ENCODE measurements around the gene ARID1B. TPM values are rescaled to one million over a fixed set of nuclear protein-coding genes. Genes with fewer than 3 reads are reported as not detected.

Gene ARID1B
- total RNA-seq, 1 experiment from 2014 or later, result 24.2 TPM

DNA sequence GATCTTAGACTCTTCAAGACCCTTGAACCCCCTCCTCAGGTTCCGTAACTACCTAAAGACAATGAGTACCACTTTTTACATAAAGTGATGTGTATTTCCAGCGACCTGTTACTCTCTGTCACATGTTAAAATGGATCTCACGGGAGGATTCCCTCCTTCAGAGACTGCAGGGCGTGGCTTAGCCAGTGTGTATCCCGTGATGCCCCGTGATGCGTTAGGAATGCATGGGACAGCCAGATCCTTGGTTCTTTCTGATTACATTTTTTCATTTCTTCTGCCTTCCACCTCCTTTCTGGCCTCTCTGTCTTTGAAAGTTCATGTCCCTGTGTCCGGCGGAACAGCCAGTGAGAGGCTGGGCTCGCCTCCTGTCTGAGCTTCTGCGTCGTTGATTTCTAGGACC, 390.7 kb downstream of the ARID1B start:
- DNase-seq (no peak), ATAC-seq (no peak)
- H3K9me2 ChIP-seq (replicated peaks; ENCODE audit: low read length), result no peaks in the 10 kb centered on the region
- no peaks in the 10 kb centered on the region for H3K27me3 ChIP-seq (ENCODE audit: low read length)
- no peaks in the 10 kb centered on the region for H4K20me1 ChIP-seq (ENCODE audit: low read length)
- CTCF ChIA-PET, result no interaction called here
- no peak overlapping the region for H3K9ac ChIP-seq (ENCODE audit: low read length)
- POLR2A ChIA-PET (ENCODE audit: unreplicated experiment), result no interaction called here
- no peaks in the 10 kb centered on the region for H3K9me3 ChIP-seq (ENCODE audit: low read length)
- TF ChIP-seq, protein P1, sequence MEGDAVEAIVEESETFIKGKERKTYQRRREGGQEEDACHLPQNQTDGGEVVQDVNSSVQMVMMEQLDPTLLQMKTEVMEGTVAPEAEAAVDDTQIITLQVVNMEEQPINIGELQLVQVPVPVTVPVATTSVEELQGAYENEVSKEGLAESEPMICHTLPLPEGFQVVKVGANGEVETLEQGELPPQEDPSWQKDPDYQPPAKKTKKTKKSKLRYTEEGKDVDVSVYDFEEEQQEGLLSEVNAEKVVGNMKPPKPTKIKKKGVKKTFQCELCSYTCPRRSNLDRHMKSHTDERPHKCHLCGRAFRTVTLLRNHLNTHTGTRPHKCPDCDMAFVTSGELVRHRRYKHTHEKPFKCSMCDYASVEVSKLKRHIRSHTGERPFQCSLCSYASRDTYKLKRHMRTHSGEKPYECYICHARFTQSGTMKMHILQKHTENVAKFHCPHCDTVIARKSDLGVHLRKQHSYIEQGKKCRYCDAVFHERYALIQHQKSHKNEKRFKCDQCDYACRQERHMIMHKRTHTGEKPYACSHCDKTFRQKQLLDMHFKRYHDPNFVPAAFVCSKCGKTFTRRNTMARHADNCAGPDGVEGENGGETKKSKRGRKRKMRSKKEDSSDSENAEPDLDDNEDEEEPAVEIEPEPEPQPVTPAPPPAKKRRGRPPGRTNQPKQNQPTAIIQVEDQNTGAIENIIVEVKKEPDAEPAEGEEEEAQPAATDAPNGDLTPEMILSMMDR (conservative IDR thresholded peaks at IDR 0.05; ENCODE audit: low read depth, low read length), result no peak
- TF ChIP-seq EZH2 (IDR thresholded peaks at IDR 0.05; ENCODE audit: low read length, unreplicated experiment) (no peak), EZH2phosphoT487 (IDR thresholded peaks at IDR 0.05; ENCODE audit: borderline replicate concordance, low read length) (no peak)
- no peak overlapping the region for H3K4me2 ChIP-seq (ENCODE audit: low read length)
- no peak overlapping the region for H2AFZ ChIP-seq (ENCODE audit: low read length)
- H3F3A ChIP-seq (ENCODE audit: low read length, unreplicated experiment), result no peaks in the 10 kb centered on the region
- 0 out of 2 replicates have a peak, but pooled peaks cover 3% of the 10 kb centered on the region for H3K36me3 ChIP-seq (ENCODE audit: low read depth, low read length)
- no peaks in the 10 kb centered on the region for H3K4me1 ChIP-seq (ENCODE audit: insufficient read depth, low read length)
- H3K4me3 ChIP-seq (ENCODE audit: low read length), result no peak overlapping the region
- intact Hi-C loops (cut with micrococcal nuclease), result no loop called here
- no peak overlapping the region for H3K27ac ChIP-seq (ENCODE audit: low read length)
- H3K79me2 ChIP-seq (ENCODE audit: low read length), result no peaks in the 10 kb centered on the region
- no TSS peak for BruUV-seq (replicated peaks)

DNA sequence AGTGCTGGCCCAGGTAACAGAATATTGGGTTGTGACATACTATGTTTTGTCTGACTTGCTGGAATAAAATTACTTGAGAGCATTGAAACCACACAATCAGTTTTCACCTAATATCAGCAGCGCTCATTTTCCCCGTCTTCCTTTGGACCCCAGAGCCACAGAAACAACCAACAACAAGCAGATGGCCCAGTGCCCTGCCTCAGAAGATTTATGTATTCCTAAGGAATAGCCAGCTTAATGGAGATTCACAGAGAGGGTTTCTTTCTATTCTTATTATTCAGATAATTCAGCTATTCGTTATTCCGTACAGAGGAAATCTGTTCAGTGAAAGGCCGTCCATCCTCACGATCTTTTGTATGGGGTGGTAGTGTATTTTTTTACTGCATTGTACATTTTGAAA, 391.3 kb downstream of the ARID1B start:
- H3F3A ChIP-seq (ENCODE audit: low read length, unreplicated experiment), result no peaks in the 10 kb centered on the region
- H3K9ac ChIP-seq (ENCODE audit: low read length), result no peak overlapping the region
- H3K4me3 ChIP-seq (ENCODE audit: low read length), result no peak overlapping the region
- no peaks in the 10 kb centered on the region for H3K9me3 ChIP-seq (ENCODE audit: low read length)
- H3K4me1 ChIP-seq (ENCODE audit: insufficient read depth, low read length), result no peaks in the 10 kb centered on the region
- H3K36me3 ChIP-seq (ENCODE audit: low read depth, low read length), result 0 out of 2 replicates have a peak, but pooled peaks cover 3% of the 10 kb centered on the region
- H3K79me2 ChIP-seq (ENCODE audit: low read length), result no peaks in the 10 kb centered on the region
- H2AFZ ChIP-seq (ENCODE audit: low read length), result no peak overlapping the region
- no peak overlapping the region for H3K27ac ChIP-seq (ENCODE audit: low read length)
- H3K9me2 ChIP-seq (replicated peaks; ENCODE audit: low read length), result no peaks in the 10 kb centered on the region
- H3K4me2 ChIP-seq (ENCODE audit: low read length), result no peak overlapping the region
- H4K20me1 ChIP-seq (ENCODE audit: low read length), result no peaks in the 10 kb centered on the region
- intact Hi-C loops (cut with micrococcal nuclease), result no loop called here
- TF ChIP-seq EZH2phosphoT487 (IDR thresholded peaks at IDR 0.05; ENCODE audit: borderline replicate concordance, low read length), result no peak
- TF ChIP-seq EZH2 (IDR thresholded peaks at IDR 0.05; ENCODE audit: low read length, unreplicated experiment), result no peak
- TF ChIP-seq, protein P1 (conservative IDR thresholded peaks at IDR 0.05; ENCODE audit: low read depth, low read length), result no peak
- DNase-seq (no peak), ATAC-seq (no peak)
- CTCF ChIA-PET, result no interaction called here
- no TSS peak for BruUV-seq (replicated peaks)
- no peaks in the 10 kb centered on the region for H3K27me3 ChIP-seq (ENCODE audit: low read length)
- POLR2A ChIA-PET (ENCODE audit: unreplicated experiment), result no interaction called here

DNA sequence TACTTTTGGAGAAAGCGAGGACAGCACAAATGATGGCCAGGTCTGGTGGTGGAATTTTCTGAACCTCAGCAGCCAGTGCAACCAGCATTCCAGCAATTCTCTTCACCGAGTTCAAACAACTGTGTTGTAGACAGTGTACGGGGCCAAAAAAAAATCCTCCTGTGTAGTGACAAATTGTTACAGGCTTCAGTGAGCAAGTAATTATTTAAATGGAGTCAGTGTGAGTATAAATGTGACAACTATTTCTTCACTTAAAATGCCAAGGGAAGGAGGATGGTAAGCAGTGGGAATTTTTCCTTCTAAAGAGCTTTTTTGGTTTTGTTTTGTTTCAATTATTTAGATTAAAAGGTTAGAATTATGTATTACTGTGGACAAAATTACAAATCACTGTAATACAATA, 392.0 kb downstream of the ARID1B start:
- no TSS peak for BruUV-seq (replicated peaks)
- intact Hi-C loops (cut with micrococcal nuclease), result no loop called here
- Histone ChIP-seq H3F3A (ENCODE audit: low read length, unreplicated experiment) (no peaks in the 10 kb centered on the region), H3K27me3 (ENCODE audit: low read length) (no peaks in the 10 kb centered on the region), H2AFZ (ENCODE audit: low read length) (no peak overlapping the region), H3K4me1 (ENCODE audit: insufficient read depth, low read length) (no peaks in the 10 kb centered on the region), H3K9me3 (ENCODE audit: low read length) (no peaks in the 10 kb centered on the region), H3K9me2 (replicated peaks; ENCODE audit: low read length) (no peaks in the 10 kb centered on the region), H3K27ac (ENCODE audit: low read length) (no peak overlapping the region), H3K4me2 (ENCODE audit: low read length) (no peak overlapping the region), H3K36me3 (ENCODE audit: low read depth, low read length) (0 out of 2 replicates have a peak, but pooled peaks cover 3% of the 10 kb centered on the region), H3K79me2 (ENCODE audit: low read length) (no peaks in the 10 kb centered on the region), H4K20me1 (ENCODE audit: low read length) (no peaks in the 10 kb centered on the region), H3K9ac (ENCODE audit: low read length) (no peak overlapping the region), H3K4me3 (ENCODE audit: low read length) (no peak overlapping the region)
- CTCF ChIA-PET, result no interaction called here
- TF ChIP-seq EZH2phosphoT487 (IDR thresholded peaks at IDR 0.05; ENCODE audit: borderline replicate concordance, low read length) (no peak), EZH2 (IDR thresholded peaks at IDR 0.05; ENCODE audit: low read length, unreplicated experiment) (no peak)
- TF ChIP-seq, protein P1 (conservative IDR thresholded peaks at IDR 0.05; ENCODE audit: low read depth, low read length), result no peak
- POLR2A ChIA-PET (ENCODE audit: unreplicated experiment), result no interaction called here
- no peak for ATAC-seq
- DNase-seq, result no peak
